Naive thymus-derived CD4-positive, alpha-beta T cell (primary cell): ENCODE results near the gene SLC8A2. TPM values are rescaled to one million over a fixed set of nuclear protein-coding genes. Genes with fewer than 3 reads are reported as not detected.

Experiments
- ATAC-seq: fragments of 150-1000 bp; cut with Tn5 transposase; 2 replicates; pipeline ENCODE4 v1.10.0; 2021; ENCODE audit warnings: mild to moderate bottlenecking, moderate library complexity
- CTCF ChIA-PET: fragments of 350-600 bp; sonication (Branson Sonifier 250); formaldehyde crosslinking; loops from one replicate; lab custom pipeline; 2021; ENCODE audit warnings: antibody characterized with exemption; lab: Charles Lee
- POLR2A ChIA-PET: fragments of 350-600 bp; sonication (Branson Sonifier 250); formaldehyde crosslinking; loops from one replicate; lab custom pipeline; 2021; ENCODE audit warnings: antibody characterized with exemption, inconsistent platforms; lab: Charles Lee
- DNase-seq, 9 donors: peaks; one replicate each; pipeline versions ENCODE4 v3.0.0 to v3.0.0-alpha.2; 2020 to 2022; ENCODE audit warnings: mixed read lengths in 1 of 9
- H3K27ac ChIP-seq: one replicate; pipeline ENCODE4 v1.7.0; 2013; ENCODE audit warnings: mild to moderate bottlenecking, low read depth, low read length, moderate library complexity
- H3K27me3 ChIP-seq, 2 donors: one replicate each; pipeline ENCODE4 v1.7.0; 2013; ENCODE audit warnings: low read length in 2 of 2, mild to moderate bottlenecking in 2 of 2, moderate library complexity in 2 of 2; ENCODE audit not compliant: control insufficient read depth in 2 of 2, insufficient read depth in 2 of 2
- H3K36me3 ChIP-seq, 3 experiments: 1 replicate in 2 of 3; 2 replicates in 1 of 3; pipeline ENCODE4 v1.7.0; 2013; ENCODE audit warnings: low read length in 3 of 3, mild to moderate bottlenecking in 3 of 3, moderate library complexity in 1 of 3; ENCODE audit not compliant: insufficient read depth in 3 of 3, control insufficient read depth in 2 of 3
- H3K4me1 ChIP-seq, 2 donors: one replicate each; pipeline ENCODE4 v1.7.0; 2013; ENCODE audit warnings: low read length in 2 of 2, mild to moderate bottlenecking in 2 of 2, moderate library complexity in 1 of 2; ENCODE audit not compliant: control insufficient read depth in 2 of 2, insufficient read depth in 2 of 2
- H3K4me3 ChIP-seq: 2 replicates; pipeline ENCODE4 v1.7.0; 2013; ENCODE audit warnings: mild to moderate bottlenecking, low read length
- H3K9me3 ChIP-seq, 3 experiments: 1 replicate in 2 of 3; 2 replicates in 1 of 3; pipeline ENCODE4 v1.7.0; 2013; ENCODE audit warnings: low read length in 3 of 3; ENCODE audit not compliant: control insufficient read depth in 2 of 3
- H3K27ac Mint-ChIP-seq, 9 donors: one replicate each; pipeline ENCODE4 v1.8.0; 2020 to 2022; ENCODE audit warnings: mixed read lengths in 9 of 9, mild to moderate bottlenecking in 8 of 9, moderate library complexity in 5 of 9, inconsistent platforms in 2 of 9
- H3K27me3 Mint-ChIP-seq, 5 donors: one replicate each; pipeline ENCODE4 v1.8.0; 2021 to 2022; ENCODE audit warnings: mixed read lengths in 5 of 5, mild to moderate bottlenecking in 1 of 5
- H3K36me3 Mint-ChIP-seq, 5 donors: one replicate each; pipeline ENCODE4 v1.8.0; 2020 to 2022; ENCODE audit warnings: mixed read lengths in 5 of 5, mild to moderate bottlenecking in 3 of 5, inconsistent platforms in 1 of 5
- H3K4me1 Mint-ChIP-seq, 7 donors: one replicate each; pipeline ENCODE4 v1.8.0; 2020 to 2022; ENCODE audit warnings: mixed read lengths in 7 of 7, mild to moderate bottlenecking in 3 of 7, inconsistent platforms in 1 of 7
- H3K4me3 Mint-ChIP-seq, 10 donors: one replicate each; pipeline ENCODE4 v1.8.0; 2020 to 2022; ENCODE audit warnings: mild to moderate bottlenecking in 10 of 10, mixed read lengths in 10 of 10, moderate library complexity in 6 of 10, inconsistent platforms in 2 of 10
- H3K9me3 Mint-ChIP-seq, 11 donors: one replicate each; pipeline ENCODE4 v1.8.0; 2020 to 2022; ENCODE audit warnings: mixed read lengths in 11 of 11, mild to moderate bottlenecking in 4 of 11, inconsistent platforms in 1 of 11, moderate library complexity in 1 of 11
- intact Hi-C, 2 donors: fragments of 100-400 bp; cut with micrococcal nuclease; formaldehyde crosslinking; loops; one replicate each; pipeline ENCODE4 v1.15.1; 2023
- polyA plus RNA-seq, 2 donors: library from polyadenylated mRNA; unstranded; fragments of 300-500 nt; fragmentation: Illumina TruSeq; gene quantifications; one replicate each; pipeline ENCODE4 v1.2.3, GENCODE V29; 2021
- total RNA-seq, 6 experiments: library from RNA in 5 of 6; stranded (reverse) in 5 of 6; gene quantifications; 1 replicate in 5 of 6; 2 replicates in 1 of 6; pipeline ENCODE4 v1.2.3 and lab custom pipeline; 2021 to 2026

SLC8A2 gene
- total and polyA plus RNA-seq, 7 experiments from 2014 or later = 0.05 to 0.19 (median 0.19) TPM; not detected in 4

DNA sequence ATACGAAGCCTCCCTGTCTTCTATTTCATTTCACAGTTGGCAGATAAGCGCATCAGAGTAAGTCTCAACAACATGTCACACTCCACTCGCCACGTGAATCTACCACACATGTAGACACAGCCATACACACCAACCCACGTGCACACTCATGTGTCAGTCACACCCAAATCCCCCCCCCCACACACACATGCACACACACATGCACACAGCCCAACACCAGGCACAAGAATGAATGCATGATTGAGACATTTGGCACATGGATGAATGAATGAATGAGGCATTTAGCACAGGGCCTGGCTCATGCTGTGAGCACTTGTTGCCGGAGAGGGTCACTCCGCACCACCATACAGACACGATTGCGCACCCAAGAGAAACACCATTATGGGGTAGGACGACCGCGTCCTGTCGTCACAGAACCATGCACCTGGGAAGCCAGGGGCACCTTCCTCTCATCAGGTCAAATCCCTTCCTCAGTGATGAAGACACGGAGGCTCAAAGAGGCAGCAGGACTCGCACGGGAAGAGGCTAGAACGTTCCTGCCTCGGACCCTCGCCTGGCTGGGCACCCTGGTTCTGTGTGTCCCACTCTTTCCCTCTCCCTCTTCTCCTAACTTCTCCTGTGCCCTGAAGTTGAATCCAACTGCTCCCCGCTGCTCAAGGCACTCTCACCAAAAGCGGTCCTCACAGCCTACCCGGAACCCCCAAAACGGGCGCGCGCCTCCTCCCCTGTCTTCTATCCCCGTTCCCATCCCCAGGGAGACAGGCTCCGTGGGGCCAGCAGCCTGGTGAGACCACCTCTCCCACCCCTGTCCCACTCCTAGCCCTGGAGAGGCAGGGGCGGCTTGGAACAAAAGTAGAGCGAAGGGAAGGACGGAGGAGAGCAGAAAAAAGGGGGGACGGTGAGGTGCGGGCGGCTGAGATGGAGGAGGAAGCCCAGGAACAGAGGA, 53.7 kb downstream of the SLC8A2 start:
- Mint-ChIP-seq H3K36me3 (peaks cover 0 to 9% (median 4%) of the 10 kb centered on the region in 5 donors), H3K27me3 (peaks cover 65 to 87% (median 79%) of the 10 kb centered on the region in 5 donors), H3K27ac (peak overlapping the region in 1 of 9 donors; percentile 40), H3K4me3 (peak overlapping the region; percentile 34 to 83 (median 73)), H3K9me3 (peaks cover 0 to 5% (median 0%) of the 10 kb centered on the region in 11 donors), H3K4me1 (peaks cover 28 to 51% (median 44%) of the 10 kb centered on the region in 7 donors)
- DNase-seq (no peak), ATAC-seq (peak; percentile 40)
- Histone ChIP-seq H3K4me3 (no peak overlapping the region), H3K36me3 (no peaks in the 10 kb centered on the region), H3K4me1 (peaks cover 0 to 30% of the 10 kb centered on the region in 2 donors), H3K27me3 (peaks cover 9 to 32% of the 10 kb centered on the region in 2 donors), H3K9me3 (no peaks in the 10 kb centered on the region), H3K27ac (no peak overlapping the region)
- ChIA-PET CTCF (interaction anchor here (0.9 kb wide), 1 partner anchor 70 kb away, joined by 3 read pairs; no protein-coding TSS in a partner anchor), POLR2A (no interaction called here)
- intact Hi-C loops = no loop called here

DNA sequence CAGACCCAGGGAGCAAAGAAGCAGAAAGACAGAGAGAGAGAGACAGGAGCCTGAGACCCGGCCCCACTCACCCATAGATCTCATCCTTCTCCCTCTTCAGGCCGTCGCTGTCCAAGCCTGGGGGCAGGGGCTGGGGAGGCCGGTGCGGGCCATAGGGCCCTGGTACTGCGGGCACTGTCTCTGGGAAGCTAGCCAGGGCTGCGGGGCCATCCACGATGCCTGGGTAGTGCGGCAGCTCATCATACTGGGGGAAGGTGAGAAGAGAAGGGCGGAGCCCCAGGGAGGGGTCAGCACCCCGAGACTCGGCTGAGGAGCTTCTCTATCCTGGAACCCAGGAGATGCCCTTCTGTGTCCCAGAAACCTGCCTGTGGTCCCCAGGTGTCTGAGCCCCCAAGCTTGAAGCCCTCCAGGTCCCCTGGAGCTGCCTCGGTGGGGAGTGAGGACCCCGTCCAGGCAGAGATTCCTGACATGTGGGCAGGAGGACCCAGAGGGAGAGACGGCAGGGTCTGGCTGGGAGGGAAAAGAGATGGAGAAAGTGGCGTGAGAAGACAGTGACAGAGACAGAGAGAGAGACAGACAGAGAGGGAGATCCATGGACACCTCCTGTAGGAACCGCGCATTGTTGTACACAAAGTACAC, 54.5 kb downstream of the SLC8A2 start:
- Histone ChIP-seq H3K27ac (no peak overlapping the region), H3K4me1 (peaks cover 0 to 30% of the 10 kb centered on the region in 2 donors), H3K36me3 (no peaks in the 10 kb centered on the region), H3K4me3 (no peak overlapping the region), H3K9me3 (no peaks in the 10 kb centered on the region), H3K27me3 (peaks cover 4 to 24% of the 10 kb centered on the region in 2 donors)
- peaks cover 57 to 79% (median 71%) of the 10 kb centered on the region in 5 donors for H3K27me3 Mint-ChIP-seq
- ChIA-PET CTCF (interaction anchor here (0.9 kb wide), 1 partner anchor 69 kb away, joined by 3 read pairs; no protein-coding TSS in a partner anchor), POLR2A (no interaction called here)
- H3K4me1 Mint-ChIP-seq = peaks cover 25 to 43% (median 36%) of the 10 kb centered on the region in 7 donors
- peaks cover 0 to 2% (median 0%) of the 10 kb centered on the region in 5 donors for H3K36me3 Mint-ChIP-seq
- H3K27ac Mint-ChIP-seq = no peak overlapping the region
- ATAC-seq (no peak), DNase-seq (no peak)
- peaks cover 0 to 2% (median 0%) of the 10 kb centered on the region in 11 donors for H3K9me3 Mint-ChIP-seq
- H3K4me3 Mint-ChIP-seq = peak overlapping the region in 8 of 10 donors; percentile 34 to 83 (median 74)
- intact Hi-C loops = no loop called here

DNA sequence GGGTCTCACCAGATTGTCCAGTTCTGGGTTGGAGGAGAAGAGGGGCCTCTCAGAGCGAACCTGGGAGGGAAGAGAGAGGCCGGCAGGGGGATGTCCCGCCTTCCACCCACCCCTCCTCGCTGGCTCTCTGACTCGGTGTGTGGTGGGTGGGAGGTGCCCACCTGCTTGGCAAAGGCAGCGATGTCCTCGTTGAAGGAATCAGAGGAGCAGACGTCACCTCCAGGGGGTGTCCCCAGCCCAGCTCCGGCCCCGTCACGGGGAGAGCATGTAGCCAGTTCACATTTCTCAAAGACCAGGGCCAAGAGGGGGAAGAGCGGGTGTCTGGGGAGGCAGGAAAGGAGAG, 55.1 kb downstream of the SLC8A2 start:
- peaks cover 4 to 22% of the 10 kb centered on the region in 2 donors for H3K27me3 ChIP-seq
- no peaks in the 10 kb centered on the region for H3K36me3 ChIP-seq
- no peak overlapping the region for H3K4me3 ChIP-seq
- peaks cover 51 to 76% (median 66%) of the 10 kb centered on the region in 5 donors for H3K27me3 Mint-ChIP-seq
- DNase-seq = no peak
- H3K36me3 Mint-ChIP-seq = no peaks in the 10 kb centered on the region
- peaks cover 0 to 30% of the 10 kb centered on the region in 2 donors for H3K4me1 ChIP-seq
- H3K27ac Mint-ChIP-seq = peak overlapping the region in 1 of 9 donors; percentile 52
- ChIA-PET CTCF (interaction anchor here (0.9 kb wide), 1 partner anchor 68 kb away, joined by 3 read pairs; no protein-coding TSS in a partner anchor), POLR2A (no interaction called here)
- H3K4me1 Mint-ChIP-seq = peaks cover 23 to 38% (median 32%) of the 10 kb centered on the region in 7 donors
- peak overlapping the region in 2 of 10 donors; percentile 21 to 28 for H3K4me3 Mint-ChIP-seq
- no peaks in the 10 kb centered on the region for H3K9me3 ChIP-seq
- intact Hi-C loops = no loop called here
- no peak for ATAC-seq
- no peak overlapping the region for H3K27ac ChIP-seq
- peaks cover 0 to 2% (median 0%) of the 10 kb centered on the region in 11 donors for H3K9me3 Mint-ChIP-seq

DNA sequence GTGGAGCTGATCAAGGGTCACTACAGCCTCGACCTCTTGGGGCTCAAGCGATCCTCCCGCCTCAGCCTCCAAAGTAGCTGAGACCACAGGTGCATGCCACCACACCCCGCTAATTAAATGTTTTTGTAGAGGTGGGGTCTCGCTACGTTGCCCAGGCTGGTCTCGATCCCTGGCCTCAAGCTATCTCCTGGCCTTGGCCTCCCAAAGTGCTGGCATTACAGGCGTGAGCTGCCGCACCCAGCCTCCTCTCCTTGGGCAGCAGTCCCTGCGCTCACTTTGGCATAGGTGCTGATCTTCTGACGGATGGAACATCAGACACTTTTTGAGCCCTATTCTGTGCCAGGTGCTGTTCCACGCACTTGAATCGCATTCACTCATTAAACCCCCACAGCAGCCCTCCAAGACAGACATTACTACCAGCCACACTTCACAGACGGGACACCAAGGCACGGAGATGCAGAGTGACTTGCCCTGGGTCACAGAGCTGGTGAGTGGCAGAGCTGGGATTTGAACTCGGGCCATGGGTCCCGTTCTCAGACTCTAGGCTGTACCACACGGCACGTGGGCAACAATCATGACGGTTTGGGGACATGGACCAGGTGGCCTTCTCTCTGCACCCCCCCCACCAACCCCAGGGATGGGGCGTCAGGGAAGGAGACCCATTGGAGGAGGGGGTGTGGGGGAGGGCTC, 55.6 kb downstream of the SLC8A2 start:
- no peak for ATAC-seq
- Histone ChIP-seq H3K4me1 (peaks cover 0 to 25% of the 10 kb centered on the region in 2 donors), H3K4me3 (no peak overlapping the region), H3K36me3 (no peaks in the 10 kb centered on the region), H3K27ac (no peak overlapping the region), H3K27me3 (peaks cover 2 to 18% of the 10 kb centered on the region in 2 donors), H3K9me3 (no peaks in the 10 kb centered on the region)
- peak overlapping the region in 1 of 10 donors; percentile 28 for H3K4me3 Mint-ChIP-seq
- H3K36me3 Mint-ChIP-seq = no peaks in the 10 kb centered on the region
- POLR2A ChIA-PET = no interaction called here
- no peak for DNase-seq
- H3K27ac Mint-ChIP-seq = no peak overlapping the region
- peaks cover 46 to 71% (median 61%) of the 10 kb centered on the region in 5 donors for H3K27me3 Mint-ChIP-seq
- CTCF ChIA-PET = no interaction called here
- H3K4me1 Mint-ChIP-seq = peaks cover 20 to 33% (median 27%) of the 10 kb centered on the region in 7 donors
- no peaks in the 10 kb centered on the region for H3K9me3 Mint-ChIP-seq
- intact Hi-C loops = no loop called here

DNA sequence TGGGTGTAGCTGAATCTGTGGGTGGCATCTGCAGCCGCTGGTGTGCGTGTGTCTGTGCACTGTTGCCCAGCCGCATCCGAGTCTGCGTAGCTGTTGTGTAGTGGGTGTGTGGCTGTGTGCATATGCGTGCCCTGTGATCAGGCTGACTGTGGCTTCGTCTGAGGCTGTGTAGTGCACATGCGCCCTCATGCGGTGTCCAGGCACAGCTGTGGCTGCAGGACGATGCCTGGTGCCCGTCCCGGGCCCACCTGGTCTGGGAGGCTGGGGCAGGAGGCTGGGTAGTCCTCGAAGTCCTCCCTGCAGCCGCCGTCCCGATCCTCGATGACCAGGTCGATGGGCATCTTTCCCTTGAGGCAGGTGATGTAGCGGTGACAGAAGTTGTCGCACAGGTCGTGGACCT, 57.2 kb downstream of the SLC8A2 start:
- intact Hi-C loops = no loop called here
- no peaks in the 10 kb centered on the region for H3K9me3 ChIP-seq
- Mint-ChIP-seq H3K4me1 (peaks cover 10 to 18% (median 15%) of the 10 kb centered on the region in 7 donors), H3K27ac (no peak overlapping the region), H3K4me3 (no peak overlapping the region), H3K27me3 (peaks cover 37 to 58% (median 45%) of the 10 kb centered on the region in 5 donors), H3K9me3 (no peaks in the 10 kb centered on the region), H3K36me3 (no peaks in the 10 kb centered on the region)
- H3K36me3 ChIP-seq = no peaks in the 10 kb centered on the region
- peaks cover 0 to 1% of the 10 kb centered on the region in 2 donors for H3K27me3 ChIP-seq
- H3K27ac ChIP-seq = no peak overlapping the region
- ATAC-seq = no peak
- peaks cover 0 to 11% of the 10 kb centered on the region in 2 donors for H3K4me1 ChIP-seq
- no peak overlapping the region for H3K4me3 ChIP-seq
- ChIA-PET POLR2A (no interaction called here), CTCF (no interaction called here)
- DNase-seq = no peak

DNA sequence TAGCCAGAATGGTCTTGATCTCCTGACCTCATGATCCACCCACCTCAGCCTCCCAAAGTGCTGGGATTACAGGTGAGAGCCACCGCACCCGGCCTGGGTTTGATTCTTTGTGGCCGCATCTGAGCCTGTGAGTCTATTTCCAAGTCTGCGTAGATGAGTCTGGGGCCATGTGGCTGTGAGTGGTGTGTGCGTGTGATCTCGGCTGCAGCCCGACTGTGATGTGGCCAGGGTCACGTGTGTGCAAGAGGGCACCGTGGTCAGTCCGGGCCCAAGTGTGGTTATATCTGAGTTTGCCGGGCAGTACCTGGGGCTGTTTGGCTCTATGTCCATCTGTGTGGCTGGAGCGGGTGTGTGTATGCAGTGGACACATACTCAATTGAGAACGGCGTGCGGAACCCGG, 57.8 kb downstream of the SLC8A2 start:
- Histone ChIP-seq H3K9me3 (no peaks in the 10 kb centered on the region), H3K4me1 (peaks cover 0 to 8% of the 10 kb centered on the region in 2 donors), H3K36me3 (no peaks in the 10 kb centered on the region), H3K4me3 (no peak overlapping the region), H3K27ac (no peak overlapping the region), H3K27me3 (peaks cover 0 to 2% of the 10 kb centered on the region in 2 donors)
- no peak for DNase-seq
- CTCF ChIA-PET = no interaction called here
- Mint-ChIP-seq H3K27me3 (peaks cover 42 to 63% (median 48%) of the 10 kb centered on the region in 5 donors), H3K4me3 (no peak overlapping the region), H3K27ac (no peak overlapping the region), H3K9me3 (peaks cover 0 to 2% (median 0%) of the 10 kb centered on the region in 11 donors), H3K4me1 (peaks cover 10 to 18% (median 15%) of the 10 kb centered on the region in 7 donors), H3K36me3 (no peaks in the 10 kb centered on the region)
- intact Hi-C loops = no loop called here
- POLR2A ChIA-PET = no interaction called here
- ATAC-seq = no peak
